ENCODE data around the gene ZDBF2.

DNA sequence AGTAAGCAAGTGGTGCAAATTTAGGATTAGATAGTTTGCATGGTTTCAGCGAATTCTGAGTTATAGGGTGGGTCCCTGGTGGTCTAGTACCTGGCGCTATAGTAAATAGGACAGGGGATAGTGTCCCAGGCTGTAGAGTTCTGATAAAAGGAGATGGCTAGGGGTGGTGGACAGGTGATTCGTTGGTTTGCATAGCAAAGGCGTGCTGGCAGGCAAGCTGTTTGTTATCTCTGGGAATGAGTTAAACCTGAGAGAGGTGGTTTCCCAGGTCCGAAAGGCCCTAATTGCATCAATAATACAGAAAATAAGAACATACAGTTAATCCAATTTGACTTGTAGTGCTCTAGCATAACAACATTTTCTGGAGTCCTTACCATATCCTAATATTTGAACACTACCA, 6.9 kb upstream of the ZDBF2 start:
- TF ChIP-seq, protein P1, sequence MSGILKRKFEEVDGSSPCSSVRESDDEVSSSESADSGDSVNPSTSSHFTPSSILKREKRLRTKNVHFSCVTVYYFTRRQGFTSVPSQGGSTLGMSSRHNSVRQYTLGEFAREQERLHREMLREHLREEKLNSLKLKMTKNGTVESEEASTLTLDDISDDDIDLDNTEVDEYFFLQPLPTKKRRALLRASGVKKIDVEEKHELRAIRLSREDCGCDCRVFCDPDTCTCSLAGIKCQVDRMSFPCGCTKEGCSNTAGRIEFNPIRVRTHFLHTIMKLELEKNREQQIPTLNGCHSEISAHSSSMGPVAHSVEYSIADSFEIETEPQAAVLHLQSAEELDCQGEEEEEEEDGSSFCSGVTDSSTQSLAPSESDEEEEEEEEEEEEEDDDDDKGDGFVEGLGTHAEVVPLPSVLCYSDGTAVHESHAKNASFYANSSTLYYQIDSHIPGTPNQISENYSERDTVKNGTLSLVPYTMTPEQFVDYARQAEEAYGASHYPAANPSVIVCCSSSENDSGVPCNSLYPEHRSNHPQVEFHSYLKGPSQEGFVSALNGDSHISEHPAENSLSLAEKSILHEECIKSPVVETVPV (CRISPR knock-in tag; IDR thresholded peaks at IDR 0.05), result no peak
- no peak for TF ChIP-seq ARNTL (CRISPR knock-in tag; IDR thresholded peaks at IDR 0.05; ENCODE audit: borderline replicate concordance, low read depth)
- TF ChIP-seq POU6F1 (CRISPR knock-in tag; IDR thresholded peaks at IDR 0.05; ENCODE audit: borderline replicate concordance, low read depth), result no peak
- no peak for TF ChIP-seq ESRRG (CRISPR knock-in tag; IDR thresholded peaks at IDR 0.05)
- no peak for TF ChIP-seq SNAI2 (CRISPR knock-in tag; IDR thresholded peaks at IDR 0.05)
- TF ChIP-seq CREB5 (CRISPR knock-in tag; IDR thresholded peaks at IDR 0.05; ENCODE audit: low read depth), result no peak
- TF ChIP-seq GLIS3 (CRISPR knock-in tag; IDR thresholded peaks at IDR 0.05), result no peak
- no peak for TF ChIP-seq RARB (CRISPR knock-in tag; IDR thresholded peaks at IDR 0.05)
- TF ChIP-seq ZNF8 (CRISPR knock-in tag; IDR thresholded peaks at IDR 0.05), result no peak
- no peak for TF ChIP-seq TOX (CRISPR knock-in tag; IDR thresholded peaks at IDR 0.05; ENCODE audit: borderline replicate concordance)
- TF ChIP-seq, protein P2, sequence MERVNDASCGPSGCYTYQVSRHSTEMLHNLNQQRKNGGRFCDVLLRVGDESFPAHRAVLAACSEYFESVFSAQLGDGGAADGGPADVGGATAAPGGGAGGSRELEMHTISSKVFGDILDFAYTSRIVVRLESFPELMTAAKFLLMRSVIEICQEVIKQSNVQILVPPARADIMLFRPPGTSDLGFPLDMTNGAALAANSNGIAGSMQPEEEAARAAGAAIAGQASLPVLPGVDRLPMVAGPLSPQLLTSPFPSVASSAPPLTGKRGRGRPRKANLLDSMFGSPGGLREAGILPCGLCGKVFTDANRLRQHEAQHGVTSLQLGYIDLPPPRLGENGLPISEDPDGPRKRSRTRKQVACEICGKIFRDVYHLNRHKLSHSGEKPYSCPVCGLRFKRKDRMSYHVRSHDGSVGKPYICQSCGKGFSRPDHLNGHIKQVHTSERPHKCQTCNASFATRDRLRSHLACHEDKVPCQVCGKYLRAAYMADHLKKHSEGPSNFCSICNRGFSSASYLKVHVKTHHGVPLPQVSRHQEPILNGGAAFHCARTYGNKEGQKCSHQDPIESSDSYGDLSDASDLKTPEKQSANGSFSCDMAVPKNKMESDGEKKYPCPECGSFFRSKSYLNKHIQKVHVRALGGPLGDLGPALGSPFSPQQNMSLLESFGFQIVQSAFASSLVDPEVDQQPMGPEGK (CRISPR knock-in tag; IDR thresholded peaks at IDR 0.05; ENCODE audit: borderline replicate concordance), result no peak
- no peak for TF ChIP-seq CSDC2 (CRISPR knock-in tag; IDR thresholded peaks at IDR 0.05)

Measured in SK-N-SH treated with all-trans-retinoic acid at 6 μM for 48 hours (cell line).